GM23338 (cell line): ENCODE data around the gene TPST2. TPM values are rescaled to one million over a fixed set of nuclear protein-coding genes. Genes with fewer than 3 reads are reported as not detected.

Experiments used
- ATAC-seq: fragments of 200-7000 bp; cut with Tn5 transposase; 3 replicates; pipeline ENCODE4 v1.9.1; 2020
- DNase-seq: peaks from one replicate; pipeline ENCODE4 v3.0.0-alpha.2; 2015; ENCODE audit warnings: low spot score
- H2AFZ ChIP-seq: fragments of 200-600 bp; sonication (generic); 2 replicates; pipeline ENCODE4 v1.8.0; 2016; ENCODE audit warnings: antibody characterized with exemption, mild to moderate bottlenecking, moderate library complexity
- H3F3A ChIP-seq: fragments of 200-600 bp; sonication (generic); replicated peaks from 2 replicates; pipeline ENCODE4 v1.8.0; 2017; ENCODE audit warnings: antibody characterized with exemption, mixed run types, low read depth
- H3K27ac ChIP-seq: fragments of 200-600 bp; sonication (generic); 2 replicates; pipeline ENCODE4 v1.6.1; 2016; ENCODE audit warnings: low read depth
- H3K27me3 ChIP-seq: fragments of 200-600 bp; sonication (generic); 2 replicates; pipeline ENCODE4 v1.8.0; 2016; ENCODE audit warnings: mild to moderate bottlenecking, mixed run types, moderate library complexity; ENCODE audit not compliant: insufficient read depth
- H3K36me3 ChIP-seq: fragments of 200-600 bp; sonication (generic); 2 replicates; pipeline ENCODE4 v1.8.0; 2016; ENCODE audit warnings: mild to moderate bottlenecking; ENCODE audit not compliant: insufficient read depth
- H3K4me1 ChIP-seq: fragments of 200-600 bp; sonication (generic); 2 replicates; pipeline ENCODE4 v1.8.0; 2016; ENCODE audit warnings: mild to moderate bottlenecking, moderate library complexity; ENCODE audit not compliant: insufficient read depth
- H3K4me2 ChIP-seq: fragments of 200-600 bp; sonication (generic); 2 replicates; pipeline ENCODE4 v1.7.1; 2017; ENCODE audit warnings: mixed run types
- H3K4me3 ChIP-seq: fragments of 200-600 bp; sonication (generic); 2 replicates; pipeline ENCODE4 v1.6.1; 2016; ENCODE audit warnings: mixed run types
- H3K79me2 ChIP-seq: fragments of 200-600 bp; sonication (generic); replicated peaks from 2 replicates; pipeline ENCODE4 v1.8.0; 2017; ENCODE audit warnings: mild to moderate bottlenecking; ENCODE audit not compliant: insufficient read depth
- H3K9me2 ChIP-seq: fragments of 200-600 bp; sonication (generic); 2 replicates; pipeline ENCODE4 v1.8.0; 2017; ENCODE audit not compliant: insufficient read depth
- H4K20me1 ChIP-seq: fragments of 200-600 bp; sonication (generic); replicated peaks from 2 replicates; pipeline ENCODE4 v1.8.0; 2017; ENCODE audit warnings: mild to moderate bottlenecking; ENCODE audit not compliant: insufficient read depth
- H3K27ac Mint-ChIP-seq: 2 replicates; pipeline ENCODE4 v1.8.0; 2020; ENCODE audit warnings: inconsistent platforms, mild to moderate bottlenecking, moderate library complexity, mixed read lengths
- H3K27me3 Mint-ChIP-seq: 3 replicates; pipeline ENCODE4 v1.8.0; 2022; ENCODE audit warnings: low read depth, mild to moderate bottlenecking, moderate library complexity, mixed read lengths, inconsistent platforms; ENCODE audit not compliant: insufficient read depth, poor library complexity
- H3K36me3 Mint-ChIP-seq: 3 replicates; pipeline ENCODE4 v1.8.0; 2021; ENCODE audit warnings: low read depth, mild to moderate bottlenecking, inconsistent platforms, moderate library complexity, mixed read lengths
- H3K4me1 Mint-ChIP-seq: 3 replicates; pipeline ENCODE4 v1.8.0; 2020; ENCODE audit warnings: mild to moderate bottlenecking, inconsistent platforms, mixed read lengths
- H3K4me3 Mint-ChIP-seq: 3 replicates; pipeline ENCODE4 v1.8.0; 2021; ENCODE audit warnings: moderate library complexity, mild to moderate bottlenecking, inconsistent platforms, mixed read lengths
- H3K9me3 Mint-ChIP-seq: 3 replicates; pipeline ENCODE4 v1.8.0; 2020; ENCODE audit warnings: moderate library complexity, mild to moderate bottlenecking, inconsistent platforms, mixed read lengths
- CREB1 ChIP-seq: fragments of 250-450 bp; sonication (Bioruptor Pico); IDR thresholded peaks from 2 replicates; pipeline ENCODE4 v1.5.0; 2020; ENCODE audit warnings: low read depth, mild to moderate bottlenecking, moderate library complexity
- EZH2 ChIP-seq: fragments of 200-600 bp; sonication (generic); IDR thresholded peaks from one replicate; pipeline ENCODE4 v1.8.0; 2017; ENCODE audit warnings: antibody characterized with exemption, mild to moderate bottlenecking, low read depth; ENCODE audit not compliant: unreplicated experiment
- EZH2phosphoT487 ChIP-seq: fragments of 200-600 bp; sonication (generic); IDR thresholded peaks from one replicate; pipeline ENCODE4 v1.8.1; 2018; ENCODE audit warnings: antibody characterized with exemption; ENCODE audit not compliant: unreplicated experiment
- JUNB ChIP-seq: IDR thresholded peaks from one replicate; pipeline ENCODE4 v1.6.1; 2016; ENCODE audit warnings: antibody characterized with exemption; ENCODE audit not compliant: unreplicated experiment
- NANOG ChIP-seq: IDR thresholded peaks from 2 replicates; pipeline ENCODE4 v1.6.1; 2016; ENCODE audit warnings: antibody characterized with exemption, borderline replicate concordance
- POLR2AphosphoS5 ChIP-seq: IDR thresholded peaks from 2 replicates; pipeline ENCODE4 v1.6.1; 2016; ENCODE audit warnings: antibody characterized with exemption, low read depth
- STAT1 ChIP-seq: IDR thresholded peaks from one replicate; pipeline ENCODE4 v1.6.1; 2016; ENCODE audit warnings: antibody characterized with exemption; ENCODE audit not compliant: unreplicated experiment
- ZNF114 ChIP-seq: fragments of 250-450 bp; sonication (Bioruptor Pico); IDR thresholded peaks from 2 replicates; pipeline ENCODE4 v1.5.0; 2020; ENCODE audit warnings: mild to moderate bottlenecking, moderate library complexity
- ZNF331 ChIP-seq: fragments of 250-450 bp; sonication (Bioruptor Pico); IDR thresholded peaks from 2 replicates; pipeline ENCODE4 v1.5.0; 2020; ENCODE audit warnings: low read depth, mild to moderate bottlenecking, moderate library complexity
- polyA plus RNA-seq: library from polyadenylated mRNA; unstranded; fragments of >200 nt; fragmentation: Nextera tagmentation; extraction: Ambion mirVana; gene quantifications from 2 replicates; pipeline ENCODE4 v1.2.1, GENCODE V29; 2016
- total RNA-seq: library from RNA; depleted of rRNA; stranded (reverse); fragments of >200 nt; shearing (Covaris generic); gene quantifications from 2 replicates; pipeline ENCODE4 v1.2.3, GENCODE V29; 2014
- TF ChIP-seq, protein P1 (sequence below): IDR thresholded peaks from one replicate; pipeline ENCODE4 v1.6.1; 2018; ENCODE audit warnings: antibody characterized with exemption; ENCODE audit not compliant: unreplicated experiment
- TF ChIP-seq, protein P2 (sequence below): fragments of 250-450 bp; sonication (Bioruptor Pico); IDR thresholded peaks from 2 replicates; pipeline ENCODE4 v1.5.0; 2020; ENCODE audit warnings: mild to moderate bottlenecking, moderate library complexity
- TF ChIP-seq, protein P3 (sequence below): IDR thresholded peaks from 2 replicates; pipeline ENCODE4 v1.6.1; 2016; ENCODE audit warnings: antibody characterized with exemption
- TF ChIP-seq, protein P4 (sequence below), 2 experiments: fragments of 200-600 bp in 1 of 2; sonication (generic) in 1 of 2; conservative IDR thresholded peaks; 2 replicates each; pipeline versions ENCODE4 v1.5.1 to v1.6.1; 2016 to 2017; ENCODE audit warnings: antibody characterized with exemption in 2 of 2, low read depth in 2 of 2, mild to moderate bottlenecking in 2 of 2, moderate library complexity in 1 of 2

TPST2 gene
- total and polyA plus RNA-seq, 2 experiments from 2014 or later = 37.9 to 127 TPM

DNA sequence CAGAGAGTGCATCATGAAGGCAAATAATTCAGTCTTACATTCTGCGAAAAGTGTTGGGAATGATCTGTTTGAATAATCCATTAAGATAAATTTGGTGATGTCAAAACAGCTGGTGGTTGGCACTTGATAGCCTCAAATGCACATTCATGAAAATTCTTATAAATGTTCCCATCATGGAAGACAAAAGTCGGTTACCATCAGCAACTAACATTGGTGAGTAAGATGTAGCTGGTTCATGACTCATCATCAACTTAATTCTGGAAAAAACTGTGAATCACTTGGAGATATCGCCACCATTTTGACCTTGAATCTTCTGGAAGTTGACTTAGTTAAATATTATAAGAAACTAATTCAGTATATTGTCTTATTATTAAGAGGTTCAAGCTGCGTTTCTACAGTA is 16.7 kb upstream of the TPST2 start:
- H3K9me3 Mint-ChIP-seq = no peaks in the 10 kb centered on the region
- no peak overlapping the region for H3K27ac Mint-ChIP-seq
- TF ChIP-seq, protein P1, sequence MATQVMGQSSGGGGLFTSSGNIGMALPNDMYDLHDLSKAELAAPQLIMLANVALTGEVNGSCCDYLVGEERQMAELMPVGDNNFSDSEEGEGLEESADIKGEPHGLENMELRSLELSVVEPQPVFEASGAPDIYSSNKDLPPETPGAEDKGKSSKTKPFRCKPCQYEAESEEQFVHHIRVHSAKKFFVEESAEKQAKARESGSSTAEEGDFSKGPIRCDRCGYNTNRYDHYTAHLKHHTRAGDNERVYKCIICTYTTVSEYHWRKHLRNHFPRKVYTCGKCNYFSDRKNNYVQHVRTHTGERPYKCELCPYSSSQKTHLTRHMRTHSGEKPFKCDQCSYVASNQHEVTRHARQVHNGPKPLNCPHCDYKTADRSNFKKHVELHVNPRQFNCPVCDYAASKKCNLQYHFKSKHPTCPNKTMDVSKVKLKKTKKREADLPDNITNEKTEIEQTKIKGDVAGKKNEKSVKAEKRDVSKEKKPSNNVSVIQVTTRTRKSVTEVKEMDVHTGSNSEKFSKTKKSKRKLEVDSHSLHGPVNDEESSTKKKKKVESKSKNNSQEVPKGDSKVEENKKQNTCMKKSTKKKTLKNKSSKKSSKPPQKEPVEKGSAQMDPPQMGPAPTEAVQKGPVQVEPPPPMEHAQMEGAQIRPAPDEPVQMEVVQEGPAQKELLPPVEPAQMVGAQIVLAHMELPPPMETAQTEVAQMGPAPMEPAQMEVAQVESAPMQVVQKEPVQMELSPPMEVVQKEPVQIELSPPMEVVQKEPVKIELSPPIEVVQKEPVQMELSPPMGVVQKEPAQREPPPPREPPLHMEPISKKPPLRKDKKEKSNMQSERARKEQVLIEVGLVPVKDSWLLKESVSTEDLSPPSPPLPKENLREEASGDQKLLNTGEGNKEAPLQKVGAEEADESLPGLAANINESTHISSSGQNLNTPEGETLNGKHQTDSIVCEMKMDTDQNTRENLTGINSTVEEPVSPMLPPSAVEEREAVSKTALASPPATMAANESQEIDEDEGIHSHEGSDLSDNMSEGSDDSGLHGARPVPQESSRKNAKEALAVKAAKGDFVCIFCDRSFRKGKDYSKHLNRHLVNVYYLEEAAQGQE = no peak
- TF ChIP-seq, protein P2, sequence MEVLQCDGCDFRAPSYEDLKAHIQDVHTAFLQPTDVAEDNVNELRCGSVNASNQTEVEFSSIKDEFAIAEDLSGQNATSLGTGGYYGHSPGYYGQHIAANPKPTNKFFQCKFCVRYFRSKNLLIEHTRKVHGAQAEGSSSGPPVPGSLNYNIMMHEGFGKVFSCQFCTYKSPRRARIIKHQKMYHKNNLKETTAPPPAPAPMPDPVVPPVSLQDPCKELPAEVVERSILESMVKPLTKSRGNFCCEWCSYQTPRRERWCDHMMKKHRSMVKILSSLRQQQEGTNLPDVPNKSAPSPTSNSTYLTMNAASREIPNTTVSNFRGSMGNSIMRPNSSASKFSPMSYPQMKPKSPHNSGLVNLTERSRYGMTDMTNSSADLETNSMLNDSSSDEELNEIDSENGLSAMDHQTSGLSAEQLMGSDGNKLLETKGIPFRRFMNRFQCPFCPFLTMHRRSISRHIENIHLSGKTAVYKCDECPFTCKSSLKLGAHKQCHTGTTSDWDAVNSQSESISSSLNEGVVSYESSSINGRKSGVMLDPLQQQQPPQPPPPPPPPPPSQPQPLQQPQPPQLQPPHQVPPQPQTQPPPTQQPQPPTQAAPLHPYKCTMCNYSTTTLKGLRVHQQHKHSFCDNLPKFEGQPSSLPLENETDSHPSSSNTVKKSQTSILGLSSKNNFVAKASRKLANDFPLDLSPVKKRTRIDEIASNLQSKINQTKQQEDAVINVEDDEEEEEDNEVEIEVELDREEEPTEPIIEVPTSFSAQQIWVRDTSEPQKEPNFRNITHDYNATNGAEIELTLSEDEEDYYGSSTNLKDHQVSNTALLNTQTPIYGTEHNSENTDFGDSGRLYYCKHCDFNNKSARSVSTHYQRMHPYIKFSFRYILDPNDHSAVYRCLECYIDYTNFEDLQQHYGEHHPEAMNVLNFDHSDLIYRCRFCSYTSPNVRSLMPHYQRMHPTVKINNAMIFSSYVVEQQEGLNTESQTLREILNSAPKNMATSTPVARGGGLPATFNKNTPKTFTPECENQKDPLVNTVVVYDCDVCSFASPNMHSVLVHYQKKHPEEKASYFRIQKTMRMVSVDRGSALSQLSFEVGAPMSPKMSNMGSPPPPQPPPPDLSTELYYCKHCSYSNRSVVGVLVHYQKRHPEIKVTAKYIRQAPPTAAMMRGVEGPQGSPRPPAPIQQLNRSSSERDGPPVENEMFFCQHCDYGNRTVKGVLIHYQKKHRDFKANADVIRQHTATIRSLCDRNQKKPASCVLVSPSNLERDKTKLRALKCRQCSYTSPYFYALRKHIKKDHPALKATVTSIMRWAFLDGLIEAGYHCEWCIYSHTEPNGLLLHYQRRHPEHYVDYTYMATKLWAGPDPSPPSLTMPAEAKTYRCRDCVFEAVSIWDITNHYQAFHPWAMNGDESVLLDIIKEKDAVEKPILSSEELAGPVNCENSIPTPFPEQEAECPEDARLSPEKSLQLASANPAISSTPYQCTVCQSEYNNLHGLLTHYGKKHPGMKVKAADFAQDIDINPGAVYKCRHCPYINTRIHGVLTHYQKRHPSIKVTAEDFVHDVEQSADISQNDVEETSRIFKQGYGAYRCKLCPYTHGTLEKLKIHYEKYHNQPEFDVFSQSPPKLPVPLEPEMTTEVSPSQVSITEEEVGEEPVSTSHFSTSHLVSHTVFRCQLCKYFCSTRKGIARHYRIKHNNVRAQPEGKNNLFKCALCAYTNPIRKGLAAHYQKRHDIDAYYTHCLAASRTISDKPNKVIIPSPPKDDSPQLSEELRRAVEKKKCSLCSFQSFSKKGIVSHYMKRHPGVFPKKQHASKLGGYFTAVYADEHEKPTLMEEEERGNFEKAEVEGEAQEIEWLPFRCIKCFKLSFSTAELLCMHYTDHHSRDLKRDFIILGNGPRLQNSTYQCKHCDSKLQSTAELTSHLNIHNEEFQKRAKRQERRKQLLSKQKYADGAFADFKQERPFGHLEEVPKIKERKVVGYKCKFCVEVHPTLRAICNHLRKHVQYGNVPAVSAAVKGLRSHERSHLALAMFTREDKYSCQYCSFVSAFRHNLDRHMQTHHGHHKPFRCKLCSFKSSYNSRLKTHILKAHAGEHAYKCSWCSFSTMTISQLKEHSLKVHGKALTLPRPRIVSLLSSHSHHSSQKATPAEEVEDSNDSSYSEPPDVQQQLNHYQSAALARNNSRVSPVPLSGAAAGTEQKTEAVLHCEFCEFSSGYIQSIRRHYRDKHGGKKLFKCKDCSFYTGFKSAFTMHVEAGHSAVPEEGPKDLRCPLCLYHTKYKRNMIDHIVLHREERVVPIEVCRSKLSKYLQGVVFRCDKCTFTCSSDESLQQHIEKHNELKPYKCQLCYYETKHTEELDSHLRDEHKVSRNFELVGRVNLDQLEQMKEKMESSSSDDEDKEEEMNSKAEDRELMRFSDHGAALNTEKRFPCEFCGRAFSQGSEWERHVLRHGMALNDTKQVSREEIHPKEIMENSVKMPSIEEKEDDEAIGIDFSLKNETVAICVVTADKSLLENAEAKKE = no peak
- TF ChIP-seq, protein P3, sequence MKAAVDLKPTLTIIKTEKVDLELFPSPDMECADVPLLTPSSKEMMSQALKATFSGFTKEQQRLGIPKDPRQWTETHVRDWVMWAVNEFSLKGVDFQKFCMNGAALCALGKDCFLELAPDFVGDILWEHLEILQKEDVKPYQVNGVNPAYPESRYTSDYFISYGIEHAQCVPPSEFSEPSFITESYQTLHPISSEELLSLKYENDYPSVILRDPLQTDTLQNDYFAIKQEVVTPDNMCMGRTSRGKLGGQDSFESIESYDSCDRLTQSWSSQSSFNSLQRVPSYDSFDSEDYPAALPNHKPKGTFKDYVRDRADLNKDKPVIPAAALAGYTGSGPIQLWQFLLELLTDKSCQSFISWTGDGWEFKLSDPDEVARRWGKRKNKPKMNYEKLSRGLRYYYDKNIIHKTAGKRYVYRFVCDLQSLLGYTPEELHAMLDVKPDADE = no peak
- TF ChIP-seq EZH2phosphoT487 = no peak
- no peak for TF ChIP-seq POLR2AphosphoS5
- no peak for TF ChIP-seq CREB1
- TF ChIP-seq NANOG = no peak
- no peak for TF ChIP-seq ZNF331 (CRISPR knock-in tag)
- no peak for TF ChIP-seq JUNB
- no peak for TF ChIP-seq ZNF114 (CRISPR knock-in tag)
- TF ChIP-seq STAT1 = no peak
- TF ChIP-seq, protein P4, sequence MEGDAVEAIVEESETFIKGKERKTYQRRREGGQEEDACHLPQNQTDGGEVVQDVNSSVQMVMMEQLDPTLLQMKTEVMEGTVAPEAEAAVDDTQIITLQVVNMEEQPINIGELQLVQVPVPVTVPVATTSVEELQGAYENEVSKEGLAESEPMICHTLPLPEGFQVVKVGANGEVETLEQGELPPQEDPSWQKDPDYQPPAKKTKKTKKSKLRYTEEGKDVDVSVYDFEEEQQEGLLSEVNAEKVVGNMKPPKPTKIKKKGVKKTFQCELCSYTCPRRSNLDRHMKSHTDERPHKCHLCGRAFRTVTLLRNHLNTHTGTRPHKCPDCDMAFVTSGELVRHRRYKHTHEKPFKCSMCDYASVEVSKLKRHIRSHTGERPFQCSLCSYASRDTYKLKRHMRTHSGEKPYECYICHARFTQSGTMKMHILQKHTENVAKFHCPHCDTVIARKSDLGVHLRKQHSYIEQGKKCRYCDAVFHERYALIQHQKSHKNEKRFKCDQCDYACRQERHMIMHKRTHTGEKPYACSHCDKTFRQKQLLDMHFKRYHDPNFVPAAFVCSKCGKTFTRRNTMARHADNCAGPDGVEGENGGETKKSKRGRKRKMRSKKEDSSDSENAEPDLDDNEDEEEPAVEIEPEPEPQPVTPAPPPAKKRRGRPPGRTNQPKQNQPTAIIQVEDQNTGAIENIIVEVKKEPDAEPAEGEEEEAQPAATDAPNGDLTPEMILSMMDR (conservative IDR thresholded peaks at IDR 0.05; ENCODE audit: low read depth in 2 of 2) = no peak
- no peak for TF ChIP-seq EZH2
- Histone ChIP-seq H3F3A (no peaks in the 10 kb centered on the region), H3K4me1 (peaks cover 20% of the 10 kb centered on the region), H3K79me2 (no peaks in the 10 kb centered on the region), H3K4me2 (no peak overlapping the region), H2AFZ (no peak overlapping the region), H3K27me3 (peaks cover under 1% of the 10 kb centered on the region; the same call in 1 of the 2 replicates), H3K36me3 (no peaks in the 10 kb centered on the region), H3K27ac (no peak overlapping the region), H3K4me3 (no peak overlapping the region), H4K20me1 (no peaks in the 10 kb centered on the region), H3K9me2 (no peaks in the 10 kb centered on the region; the same call in 1 of the 2 replicates)
- H3K27me3 Mint-ChIP-seq = peaks cover 13% of the 10 kb centered on the region
- ATAC-seq (no peak), DNase-seq (no peak)
- H3K36me3 Mint-ChIP-seq = no peaks in the 10 kb centered on the region
- no peak overlapping the region for H3K4me3 Mint-ChIP-seq
- peaks cover 14% of the 10 kb centered on the region for H3K4me1 Mint-ChIP-seq
